Kidney epithelial cell (primary cell): ENCODE data around the gene FICD. TPM values are rescaled to one million over a fixed set of nuclear protein-coding genes. Genes with fewer than 3 reads are reported as not detected.

Source experiments
- DNase-seq: peaks from one replicate; pipeline ENCODE4 v3.0.0-alpha.2; 2010; ENCODE audit warnings: low read depth
- H3K27me3 ChIP-seq: 2 replicates; pipeline ENCODE4 v1.6.0; 2011; ENCODE audit warnings: low read length; ENCODE audit not compliant: control insufficient read depth, insufficient read depth
- H3K36me3 ChIP-seq: 2 replicates; pipeline ENCODE4 v1.5.1; 2011; ENCODE audit warnings: low read length; ENCODE audit not compliant: control insufficient read depth, insufficient read depth
- H3K4me3 ChIP-seq: 2 replicates; pipeline ENCODE4 v1.5.1; 2011; ENCODE audit warnings: low read depth, mild to moderate bottlenecking, control low read depth, low read length
- CTCF ChIP-seq: IDR thresholded peaks from 2 replicates; pipeline ENCODE4 v1.5.1; 2011; ENCODE audit warnings: mild to moderate bottlenecking, moderate library complexity, low read length, control low read depth, inconsistent platforms; ENCODE audit not compliant: insufficient read depth, poor library complexity, severe bottlenecking
- total RNA-seq: library from RNA; depleted of rRNA; stranded (reverse); fragments of >200 nt; gene quantifications from 2 replicates; pipeline ENCODE4 v1.2.3, GENCODE V29; 2015

Gene FICD
- total RNA-seq, 1 donor from 2014 or later, result 6.9 TPM

DNA sequence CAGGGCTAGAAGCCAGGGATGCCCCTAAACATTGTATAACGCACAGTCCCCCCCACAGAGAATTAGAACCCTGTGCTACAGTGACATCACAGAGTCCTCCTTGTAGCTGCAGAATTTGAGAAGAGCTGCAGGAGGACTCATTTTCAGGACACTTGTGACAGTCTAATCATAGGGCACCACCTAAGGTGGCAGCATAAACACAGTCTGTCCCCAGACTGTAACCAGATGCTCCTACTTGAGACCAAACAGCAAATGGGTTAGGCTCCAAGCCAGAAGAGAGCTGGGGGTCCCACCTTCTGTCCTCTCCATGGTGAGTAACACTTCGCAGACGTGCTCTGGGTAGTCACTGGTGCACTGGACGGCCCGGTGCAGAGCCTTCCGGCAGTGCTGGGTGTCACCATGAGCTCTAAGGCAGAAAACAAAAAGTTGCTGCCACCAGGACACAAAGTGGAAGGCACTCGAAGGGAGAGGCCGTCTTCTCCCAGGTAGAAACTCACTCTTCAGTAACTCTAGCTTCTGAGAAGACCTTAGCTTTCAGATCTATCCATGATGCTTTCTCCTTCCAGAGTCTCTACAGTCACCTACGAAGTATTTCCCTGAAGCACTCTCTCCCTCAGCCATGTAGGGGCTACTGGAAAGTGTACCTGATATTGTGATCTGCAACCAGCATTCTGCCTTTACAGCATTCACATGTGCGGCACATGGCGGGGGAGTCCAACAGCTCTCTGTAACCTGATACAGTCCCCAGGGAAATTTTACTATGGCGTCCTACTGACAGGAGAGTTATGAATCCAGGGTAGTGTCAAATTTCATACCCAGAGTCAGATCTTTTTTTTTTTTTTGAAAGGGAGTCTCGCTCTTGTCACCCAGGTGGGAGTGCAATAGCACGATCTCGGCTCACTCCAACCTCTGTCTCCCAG, 17.1 kb downstream of the FICD start:
- no peak for DNase-seq
- H3K27me3 ChIP-seq, result no peaks in the 10 kb centered on the region
- no peak overlapping the region for H3K4me3 ChIP-seq
- TF ChIP-seq CTCF, result no peak
- H3K36me3 ChIP-seq, result peaks cover 2% of the 10 kb centered on the region

GRCh38 chr12:108538146-108538545, 23.1 kb downstream of the FICD start:
- DNase-seq, result no peak
- Histone ChIP-seq H3K27me3 (no peaks in the 10 kb centered on the region), H3K36me3 (no peaks in the 10 kb centered on the region), H3K4me3 (no peak overlapping the region)
- TF ChIP-seq CTCF, result no peak

GRCh38 chr12:108538616-108539195, 23.6 kb downstream of the FICD start:
- DNase-seq, result no peak
- H3K36me3 ChIP-seq, result no peaks in the 10 kb centered on the region
- H3K27me3 ChIP-seq, result no peaks in the 10 kb centered on the region
- TF ChIP-seq CTCF, result no peak
- no peak overlapping the region for H3K4me3 ChIP-seq

- Histone ChIP-seq H3K36me3 (no peaks in the 10 kb centered on the region), H3K27me3 (no peaks in the 10 kb centered on the region), H3K4me3 (no peak overlapping the region)
- no peak for DNase-seq
- TF ChIP-seq CTCF, result no peak
Measured at GRCh38 chr12:108542320-108542719, 27.2 kb downstream of the FICD start.

- DNase-seq, result no peak
- no peak for TF ChIP-seq CTCF
- Histone ChIP-seq H3K36me3 (no peaks in the 10 kb centered on the region), H3K27me3 (no peaks in the 10 kb centered on the region), H3K4me3 (no peak overlapping the region)
Measured at GRCh38 chr12:108543652-108544051, 28.6 kb downstream of the FICD start.
